GM20000 (cell line): ENCODE measurements around the gene COMT.

Source experiments
- DNase-seq: peaks from one replicate; pipeline ENCODE4 v3.0.0; 2012; ENCODE audit warnings: low spot score
- CTCF ChIP-seq: IDR thresholded peaks from 2 replicates; pipeline ENCODE4 v1.5.1; 2012; ENCODE audit warnings: mild to moderate bottlenecking, control low read depth; ENCODE audit errors: extremely low read depth, missing control alignments

COMT gene

GRCh38 chr22:19986011-19986409 is 44.4 kb downstream of the COMT start:
- TF ChIP-seq CTCF, result no peak

GRCh38 chr22:19986410-19987341 is 45.1 kb downstream of the COMT start:
- peak; percentile 99 for DNase-seq

More at GRCh38 chr22:19986011-19986409, 44.4 kb downstream of the COMT start:
- DNase-seq, result no peak

GRCh38 chr22:19987394-19988306 is 46.1 kb downstream of the COMT start:
- no peak for DNase-seq
- TF ChIP-seq CTCF, result no peak

More at GRCh38 chr22:19986410-19987341, 45.1 kb downstream of the COMT start:
- TF ChIP-seq CTCF, result no peak

GRCh38 chr22:19988331-19988808 is 46.8 kb downstream of the COMT start:
- DNase-seq, result no peak
- no peak for TF ChIP-seq CTCF

GRCh38 chr22:19988965-19989724 is 47.6 kb downstream of the COMT start:
- DNase-seq, result no peak
- no peak for TF ChIP-seq CTCF

- TF ChIP-seq CTCF, result no peak
- no peak for DNase-seq
These were observed 48.1 kb downstream of the COMT start for GRCh38 chr22:19989725-19990067.
